Activated B cell treated with CpG ODN at 0.5 μM for 24 hours (primary cell): ENCODE measurements around the gene OPN1LW. TPM values are rescaled to one million over a fixed set of nuclear protein-coding genes. Genes with fewer than 3 reads are reported as not detected.

Experiments used
- ATAC-seq: fragments of 200-7000 bp; cut with Tn5 transposase; one replicate; pipeline ENCODE4 v1.10.0; 2021; ENCODE audit warnings: low read depth, mild to moderate bottlenecking, moderate library complexity
- CTCF ChIA-PET: fragments of 350-600 bp; sonication (Branson Sonifier 250); formaldehyde crosslinking; loops from one replicate; lab custom pipeline; 2021; ENCODE audit warnings: antibody characterized with exemption; lab: Charles Lee
- POLR2A ChIA-PET: fragments of 350-600 bp; sonication (Branson Sonifier 250); formaldehyde crosslinking; loops from one replicate; lab custom pipeline; 2021; ENCODE audit warnings: antibody characterized with exemption; lab: Charles Lee
- DNase-seq: peaks from one replicate; pipeline ENCODE4 v3.0.0; 2022
- H3K27ac Mint-ChIP-seq: one replicate; pipeline ENCODE4 v1.8.0; 2020; ENCODE audit warnings: mixed read lengths
- H3K27me3 Mint-ChIP-seq: one replicate; pipeline ENCODE4 v1.8.0; 2021; ENCODE audit warnings: mixed read lengths
- H3K36me3 Mint-ChIP-seq: one replicate; pipeline ENCODE4 v1.8.0; 2021; ENCODE audit warnings: low read depth, mixed read lengths
- H3K4me1 Mint-ChIP-seq: one replicate; pipeline ENCODE4 v1.8.0; 2021; ENCODE audit warnings: mixed read lengths
- H3K4me3 Mint-ChIP-seq: one replicate; pipeline ENCODE4 v1.8.0; 2020; ENCODE audit warnings: mild to moderate bottlenecking, mixed read lengths
- H3K9me3 Mint-ChIP-seq: one replicate; pipeline ENCODE4 v1.8.0; 2020; ENCODE audit warnings: mixed read lengths
- intact Hi-C: fragments of 100-400 bp; cut with micrococcal nuclease; formaldehyde crosslinking; loops from one replicate; pipeline ENCODE4 v1.15.1; 2024
- total RNA-seq: library from RNA; stranded (reverse); gene quantifications from 2 replicates; pipeline ENCODE4 v1.2.3, GENCODE V29; 2022
- TF ChIP-seq, protein P1 (sequence below): fragments of 200-600 bp; IDR thresholded peaks from one replicate; pipeline ENCODE4 v1.8.0; 2022; ENCODE audit warnings: antibody characterized with exemption, mild to moderate bottlenecking

The OPN1LW gene
- total RNA-seq, 1 donor from 2014 or later = not detected

DNA sequence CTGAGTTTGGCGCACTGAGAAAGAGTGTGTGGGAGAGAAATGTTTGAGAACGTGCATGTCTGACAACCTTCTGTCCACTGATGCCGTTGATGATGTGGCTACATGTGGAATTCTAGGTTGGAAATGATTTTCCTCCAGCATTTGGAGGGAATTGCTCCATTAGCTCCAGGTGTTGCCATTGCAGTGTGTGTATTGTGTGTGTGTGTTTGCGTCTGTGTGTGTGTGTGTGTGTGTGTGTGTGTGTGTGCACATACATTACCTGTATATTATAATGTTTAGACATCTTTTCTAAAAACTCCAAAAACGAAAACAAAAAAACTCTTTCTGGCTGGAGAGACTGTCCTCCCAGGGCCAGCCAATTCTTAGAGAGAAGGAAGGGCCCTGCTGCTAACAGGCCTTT lies 28.3 kb upstream of the OPN1LW start:
- Mint-ChIP-seq H3K9me3 (no peaks in the 10 kb centered on the region), H3K4me1 (peaks cover 3% of the 10 kb centered on the region), H3K27me3 (no peaks in the 10 kb centered on the region), H3K36me3 (no peaks in the 10 kb centered on the region), H3K27ac (no peak overlapping the region), H3K4me3 (no peak overlapping the region)
- intact Hi-C loops = no loop called here
- TF ChIP-seq, protein P1, sequence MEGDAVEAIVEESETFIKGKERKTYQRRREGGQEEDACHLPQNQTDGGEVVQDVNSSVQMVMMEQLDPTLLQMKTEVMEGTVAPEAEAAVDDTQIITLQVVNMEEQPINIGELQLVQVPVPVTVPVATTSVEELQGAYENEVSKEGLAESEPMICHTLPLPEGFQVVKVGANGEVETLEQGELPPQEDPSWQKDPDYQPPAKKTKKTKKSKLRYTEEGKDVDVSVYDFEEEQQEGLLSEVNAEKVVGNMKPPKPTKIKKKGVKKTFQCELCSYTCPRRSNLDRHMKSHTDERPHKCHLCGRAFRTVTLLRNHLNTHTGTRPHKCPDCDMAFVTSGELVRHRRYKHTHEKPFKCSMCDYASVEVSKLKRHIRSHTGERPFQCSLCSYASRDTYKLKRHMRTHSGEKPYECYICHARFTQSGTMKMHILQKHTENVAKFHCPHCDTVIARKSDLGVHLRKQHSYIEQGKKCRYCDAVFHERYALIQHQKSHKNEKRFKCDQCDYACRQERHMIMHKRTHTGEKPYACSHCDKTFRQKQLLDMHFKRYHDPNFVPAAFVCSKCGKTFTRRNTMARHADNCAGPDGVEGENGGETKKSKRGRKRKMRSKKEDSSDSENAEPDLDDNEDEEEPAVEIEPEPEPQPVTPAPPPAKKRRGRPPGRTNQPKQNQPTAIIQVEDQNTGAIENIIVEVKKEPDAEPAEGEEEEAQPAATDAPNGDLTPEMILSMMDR = no peak
- DNase-seq (no peak), ATAC-seq (no peak)
- ChIA-PET POLR2A (no interaction called here), CTCF (no interaction called here)

DNA sequence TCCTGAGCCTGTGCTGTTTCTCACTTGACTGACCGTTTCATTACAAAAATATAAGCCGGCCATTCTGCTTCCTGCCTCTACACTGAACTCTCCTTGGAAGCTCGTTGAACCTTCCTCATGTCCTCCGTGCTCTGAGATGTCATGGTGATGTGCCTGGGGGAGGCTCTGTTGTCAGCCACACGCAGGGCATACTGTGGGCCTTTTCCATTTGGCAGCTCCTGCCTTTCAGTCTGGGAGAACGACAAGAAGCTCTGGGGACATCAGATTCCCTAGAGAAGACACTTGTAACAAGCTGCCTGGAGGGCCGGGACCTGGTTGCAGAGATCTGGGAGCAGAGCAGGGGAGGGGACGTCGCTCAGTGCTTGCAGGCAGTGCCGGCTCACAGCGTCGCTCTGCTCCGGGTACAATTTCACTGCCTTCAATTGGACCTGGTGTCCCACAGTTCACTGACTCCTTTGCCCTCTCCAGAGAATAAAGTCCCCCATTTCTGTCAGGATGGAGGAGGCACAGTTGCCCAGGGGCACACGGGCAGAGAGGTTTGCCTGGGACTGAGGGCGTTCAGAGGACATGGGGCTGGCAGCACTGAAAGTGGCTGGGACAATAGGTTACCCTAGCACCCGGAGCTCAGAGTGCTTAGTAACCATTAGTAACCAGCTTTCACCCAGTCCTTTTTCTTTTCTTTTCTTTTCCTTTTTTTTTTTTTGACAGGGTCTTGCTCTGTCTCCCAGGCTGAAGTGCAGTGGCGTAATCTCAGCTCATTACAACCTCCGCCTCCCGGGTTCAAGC lies 27.4 kb upstream of the OPN1LW start:
- intact Hi-C loops = no loop called here
- Mint-ChIP-seq H3K27me3 (no peaks in the 10 kb centered on the region), H3K9me3 (no peaks in the 10 kb centered on the region), H3K4me3 (no peak overlapping the region), H3K27ac (no peak overlapping the region), H3K4me1 (peaks cover 3% of the 10 kb centered on the region), H3K36me3 (no peaks in the 10 kb centered on the region)
- CTCF ChIA-PET = no interaction called here
- TF ChIP-seq, protein P1 = no peak
- POLR2A ChIA-PET = no interaction called here
- DNase-seq (no peak), ATAC-seq (no peak)

DNA sequence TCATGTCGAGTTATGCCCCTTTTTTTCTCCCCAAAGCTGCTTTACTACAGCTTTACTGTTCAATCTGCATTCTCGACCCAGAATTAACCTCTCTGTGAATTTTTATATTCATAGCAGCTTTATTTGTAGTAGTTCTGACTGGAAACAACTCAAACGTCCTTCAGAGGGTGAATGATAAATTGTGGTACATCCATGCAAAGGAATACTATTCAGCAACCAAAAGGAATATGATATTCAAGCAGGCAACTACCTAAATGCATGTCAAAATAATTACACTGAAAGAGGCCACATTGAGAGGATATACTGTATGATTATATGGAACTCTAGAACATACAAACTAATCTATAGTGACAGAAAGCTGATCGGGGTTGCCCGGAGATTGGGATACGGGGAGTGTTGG lies 26.5 kb upstream of the OPN1LW start:
- no peaks in the 10 kb centered on the region for H3K27me3 Mint-ChIP-seq
- TF ChIP-seq, protein P1 = no peak
- ATAC-seq = no peak
- ChIA-PET POLR2A (no interaction called here), CTCF (no interaction called here)
- H3K4me3 Mint-ChIP-seq = no peak overlapping the region
- peaks cover 3% of the 10 kb centered on the region for H3K4me1 Mint-ChIP-seq
- no peak for DNase-seq
- H3K36me3 Mint-ChIP-seq = no peaks in the 10 kb centered on the region
- H3K9me3 Mint-ChIP-seq = no peaks in the 10 kb centered on the region
- intact Hi-C loops = no loop called here
- no peak overlapping the region for H3K27ac Mint-ChIP-seq

DNA sequence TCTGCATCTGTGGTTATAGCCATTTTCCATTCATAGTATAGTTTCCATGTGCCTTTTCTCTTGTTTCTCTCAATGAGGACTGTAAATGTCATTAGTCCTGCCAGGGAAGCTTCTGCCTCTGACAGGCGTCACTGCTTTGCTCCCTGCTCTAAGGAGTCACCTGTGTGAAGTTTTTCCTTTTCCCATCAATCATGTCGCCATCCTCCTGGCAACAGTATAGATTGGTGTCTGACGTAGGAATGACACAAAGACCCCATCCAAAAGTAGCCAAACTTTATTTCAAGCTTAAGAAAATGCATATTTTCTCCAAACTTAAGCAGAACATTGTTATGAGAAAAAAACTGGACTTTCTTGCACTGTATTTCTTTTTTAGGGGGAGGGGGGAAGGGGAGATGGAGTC lies 23.5 kb upstream of the OPN1LW start:
- ATAC-seq (no peak), DNase-seq (no peak)
- no peaks in the 10 kb centered on the region for H3K9me3 Mint-ChIP-seq
- peaks cover 20% of the 10 kb centered on the region for H3K4me1 Mint-ChIP-seq
- ChIA-PET POLR2A (no interaction called here), CTCF (no interaction called here)
- H3K27me3 Mint-ChIP-seq = no peaks in the 10 kb centered on the region
- TF ChIP-seq, protein P1 = no peak
- H3K27ac Mint-ChIP-seq = no peak overlapping the region
- intact Hi-C loops = loop anchor here (2.0 kb wide), 1 partner anchor 52 kb away; no protein-coding TSS in a partner anchor
- H3K4me3 Mint-ChIP-seq = no peak overlapping the region
- no peaks in the 10 kb centered on the region for H3K36me3 Mint-ChIP-seq

DNA sequence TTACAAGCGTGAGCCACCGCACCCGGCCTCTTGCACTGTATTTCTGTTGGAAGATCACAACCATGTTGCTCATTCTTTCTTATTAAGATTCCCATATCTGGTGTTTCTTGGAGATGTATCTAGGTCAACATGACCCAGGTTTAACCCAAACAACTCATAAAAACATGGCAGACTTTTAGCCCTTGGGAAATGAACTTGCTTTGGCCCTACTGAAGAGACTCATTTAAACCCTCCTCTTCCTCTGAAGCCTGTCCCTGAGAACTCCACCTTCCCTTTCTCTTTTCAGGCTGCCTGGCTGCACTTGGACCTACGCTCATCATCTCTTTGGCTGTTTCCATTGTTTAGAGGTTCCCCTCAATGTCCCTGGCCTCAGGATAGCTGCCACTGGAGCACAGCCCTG lies 22.8 kb upstream of the OPN1LW start:
- ChIA-PET CTCF (no interaction called here), POLR2A (no interaction called here)
- H3K9me3 Mint-ChIP-seq = no peaks in the 10 kb centered on the region
- DNase-seq (no peak), ATAC-seq (no peak)
- no peaks in the 10 kb centered on the region for H3K36me3 Mint-ChIP-seq
- H3K4me1 Mint-ChIP-seq = peaks cover 20% of the 10 kb centered on the region
- no peak overlapping the region for H3K27ac Mint-ChIP-seq
- intact Hi-C loops = loop anchor here (2.0 kb wide), 1 partner anchor 52 kb away; no protein-coding TSS in a partner anchor
- TF ChIP-seq, protein P1 = no peak
- H3K4me3 Mint-ChIP-seq = no peak overlapping the region
- no peaks in the 10 kb centered on the region for H3K27me3 Mint-ChIP-seq
